SU-DHL-6 (cell line): ENCODE results near the gene LETM1.

ENCODE experiments used
- H2AFZ ChIP-seq: fragments of 200-600 bp; sonication (generic); 2 replicates; pipeline ENCODE4 v1.6.1; 2014; ENCODE audit warnings: low read depth, mild to moderate bottlenecking, moderate library complexity, mixed read lengths, antibody characterized with exemption, low read length; ENCODE audit not compliant: severe bottlenecking
- H3F3A ChIP-seq: fragments of 200-600 bp; shearing (Covaris generic); 2 replicates; pipeline ENCODE4 v1.6.0; 2016; ENCODE audit warnings: antibody characterized with exemption, mild to moderate bottlenecking; ENCODE audit not compliant: insufficient read depth
- H3K27ac ChIP-seq: fragments of 200-600 bp; sonication (generic); 2 replicates; pipeline ENCODE4 v1.5.1; 2016; ENCODE audit warnings: low read depth, mild to moderate bottlenecking, low read length, moderate library complexity, mixed read lengths
- H3K27me3 ChIP-seq: fragments of 200-600 bp; sonication (generic), shearing (Covaris generic); 2 replicates; pipeline ENCODE4 v1.6.0; 2014; ENCODE audit warnings: mild to moderate bottlenecking, low read length
- H3K36me3 ChIP-seq: fragments of 200-600 bp; sonication (generic); 2 replicates; pipeline ENCODE4 v1.6.1; 2014; ENCODE audit warnings: mild to moderate bottlenecking, low read length, mixed read lengths
- H3K4me2 ChIP-seq: fragments of 300-600, 200-600 bp; shearing (Covaris generic), sonication (generic); 2 replicates; pipeline ENCODE4 v1.6.0; 2014; ENCODE audit warnings: low read length, low read depth, mild to moderate bottlenecking; ENCODE audit not compliant: poor library complexity, severe bottlenecking
- H3K4me3 ChIP-seq: fragments of 200-600 bp; sonication (generic); 2 replicates; pipeline ENCODE4 v1.5.1; 2014; ENCODE audit warnings: antibody characterized with exemption, low read length, mild to moderate bottlenecking, mixed read lengths; ENCODE audit not compliant: insufficient read depth, poor library complexity, severe bottlenecking
- H3K79me2 ChIP-seq: fragments of 200-600 bp; sonication (generic); 2 replicates; pipeline ENCODE4 v1.6.1; 2014; ENCODE audit warnings: mild to moderate bottlenecking, low read length, moderate library complexity; ENCODE audit not compliant: insufficient read depth
- H3K9ac ChIP-seq: fragments of 200-600 bp; sonication (generic); 2 replicates; pipeline ENCODE4 v1.7.0; 2014; ENCODE audit warnings: mild to moderate bottlenecking, low read length
- H3K9me2 ChIP-seq: fragments of 200-600 bp; sonication (generic); replicated peaks from 2 replicates; pipeline ENCODE4 v1.6.1; 2014; ENCODE audit warnings: low read length; ENCODE audit not compliant: insufficient read depth
- H3K9me3 ChIP-seq: fragments of 200-600 bp; sonication (generic); 2 replicates; pipeline ENCODE4 v1.6.1; 2014; ENCODE audit warnings: low read length, mixed read lengths; ENCODE audit not compliant: insufficient read depth
- H4K20me1 ChIP-seq: fragments of 200-600 bp; sonication (generic); 2 replicates; pipeline ENCODE4 v1.6.1; 2014; ENCODE audit warnings: low read depth, mild to moderate bottlenecking, antibody characterized with exemption, low read length, moderate library complexity, mixed read lengths
- CTCF ChIP-seq: fragments of 200-600 bp; sonication (generic); IDR thresholded peaks from one replicate; pipeline ENCODE4 v1.5.1; 2017; ENCODE audit warnings: antibody characterized with exemption, mild to moderate bottlenecking, low read length, moderate library complexity; ENCODE audit not compliant: insufficient read depth, poor library complexity, severe bottlenecking
- EZH2phosphoT487 ChIP-seq: fragments of 200-600 bp; sonication (generic), shearing (Covaris generic); conservative IDR thresholded peaks from 2 replicates; pipeline ENCODE4 v1.6.1; 2018; ENCODE audit warnings: mild to moderate bottlenecking, antibody characterized with exemption, low read length, moderate library complexity, mixed read lengths

LETM1 gene

DNA sequence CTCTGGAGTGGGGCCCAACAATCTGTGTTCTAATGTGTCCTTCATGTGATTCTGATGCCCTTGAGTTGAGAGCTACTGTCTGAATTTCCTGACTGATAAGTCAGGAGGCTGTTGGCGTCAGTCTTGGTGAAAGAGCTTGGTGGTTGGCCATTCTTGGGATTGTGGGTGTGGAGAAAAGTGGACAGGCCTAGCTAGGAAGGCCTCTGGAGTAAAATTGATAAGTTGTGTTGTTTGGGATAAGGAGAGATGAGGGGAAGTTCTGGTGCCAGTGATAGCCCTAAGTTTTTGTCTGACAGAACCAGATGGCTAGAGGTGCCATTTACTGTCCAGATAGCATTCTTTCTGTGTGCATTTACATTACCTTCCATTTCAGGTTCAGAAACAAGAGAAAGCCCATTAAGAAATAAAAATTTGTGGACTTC, 26.9 kb upstream of the LETM1 start:
- Histone ChIP-seq H3K9me3 (no peaks in the 10 kb centered on the region), H3K27me3 (no peaks in the 10 kb centered on the region), H4K20me1 (peaks cover 43% of the 10 kb centered on the region), H3K9me2 (no peaks in the 10 kb centered on the region), H3K4me3 (no peak overlapping the region), H2AFZ (no peak overlapping the region), H3K4me2 (no peak overlapping the region), H3K36me3 (no peaks in the 10 kb centered on the region), H3F3A (no peaks in the 10 kb centered on the region), H3K79me2 (peaks cover 97% of the 10 kb centered on the region), H3K9ac (no peak overlapping the region), H3K27ac (no peak overlapping the region)
- TF ChIP-seq EZH2phosphoT487 (no peak), CTCF (no peak)

DNA sequence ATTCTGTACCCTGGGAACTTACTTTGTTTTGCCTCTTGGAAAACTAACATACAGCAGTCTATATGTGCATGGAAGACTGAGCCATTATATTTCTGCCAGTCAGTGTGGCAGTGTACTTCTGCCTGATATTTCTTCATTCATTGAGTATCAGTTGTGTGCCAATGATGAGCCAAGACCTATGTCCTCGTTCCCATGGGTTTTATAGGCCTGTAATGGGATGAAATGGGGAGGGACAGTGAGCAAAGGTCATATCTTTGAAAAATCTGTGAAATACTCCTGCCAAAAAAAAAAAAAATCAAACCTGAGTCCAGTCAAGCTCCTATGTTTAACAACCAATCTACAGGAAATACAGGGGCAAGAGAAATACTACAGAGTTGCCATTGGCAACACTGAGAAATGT, 24.4 kb upstream of the LETM1 start:
- H3K36me3 ChIP-seq, result no peaks in the 10 kb centered on the region
- no peak overlapping the region for H3K4me3 ChIP-seq
- H3K79me2 ChIP-seq, result peaks cover 97% of the 10 kb centered on the region
- no peaks in the 10 kb centered on the region for H3K27me3 ChIP-seq
- no peaks in the 10 kb centered on the region for H3K9me3 ChIP-seq
- no peak overlapping the region for H3K4me2 ChIP-seq
- TF ChIP-seq EZH2phosphoT487 (no peak), CTCF (no peak)
- H2AFZ ChIP-seq, result no peak overlapping the region
- H3K9ac ChIP-seq, result no peak overlapping the region
- H4K20me1 ChIP-seq, result peaks cover 33% of the 10 kb centered on the region
- no peaks in the 10 kb centered on the region for H3F3A ChIP-seq
- no peaks in the 10 kb centered on the region for H3K9me2 ChIP-seq
- H3K27ac ChIP-seq, result no peak overlapping the region

GRCh38 chr4:1879485-1879884, 23.5 kb upstream of the LETM1 start:
- H3K9me2 ChIP-seq, result no peaks in the 10 kb centered on the region
- no peaks in the 10 kb centered on the region for H3F3A ChIP-seq
- no peak overlapping the region for H3K4me3 ChIP-seq
- H3K36me3 ChIP-seq, result no peaks in the 10 kb centered on the region
- H2AFZ ChIP-seq, result no peak overlapping the region
- H3K27me3 ChIP-seq, result no peaks in the 10 kb centered on the region
- peaks cover 29% of the 10 kb centered on the region for H4K20me1 ChIP-seq
- no peak for TF ChIP-seq EZH2phosphoT487
- no peak for TF ChIP-seq CTCF
- H3K9me3 ChIP-seq, result no peaks in the 10 kb centered on the region
- H3K27ac ChIP-seq, result no peak overlapping the region
- peaks cover 97% of the 10 kb centered on the region for H3K79me2 ChIP-seq
- no peak overlapping the region for H3K9ac ChIP-seq
- H3K4me2 ChIP-seq, result no peak overlapping the region
